GM06990 (cell line): ENCODE data around the gene PIGR.
A peak's percentile ranks its signal among the peaks of the same experiment; 100 is the strongest.

Experiments used
- DNase-seq: peaks from one replicate; pipeline ENCODE4 v3.0.0-alpha.2; 2011; ENCODE audit not compliant: insufficient read length; ENCODE audit errors: extremely low read depth
- H3K27me3 ChIP-seq: replicated peaks from 2 replicates; pipeline ENCODE4 v1.6.0; 2011; ENCODE audit warnings: low read length; ENCODE audit not compliant: control insufficient read depth, insufficient read depth
- H3K36me3 ChIP-seq: 2 replicates; pipeline ENCODE4 v1.5.1; 2011; ENCODE audit warnings: low read length; ENCODE audit not compliant: control insufficient read depth, insufficient read depth
- H3K4me3 ChIP-seq: replicated peaks from 2 replicates; pipeline ENCODE4 v1.5.1; 2011; ENCODE audit warnings: low read depth, mild to moderate bottlenecking, control low read depth, low read length
- TF ChIP-seq, protein P1 (sequence below): IDR thresholded peaks from 2 replicates; pipeline ENCODE4 v1.5.1; 2011; ENCODE audit warnings: low read length, control low read depth, mild to moderate bottlenecking, inconsistent platforms; ENCODE audit not compliant: insufficient read depth, poor library complexity, severe bottlenecking

The PIGR gene

DNA sequence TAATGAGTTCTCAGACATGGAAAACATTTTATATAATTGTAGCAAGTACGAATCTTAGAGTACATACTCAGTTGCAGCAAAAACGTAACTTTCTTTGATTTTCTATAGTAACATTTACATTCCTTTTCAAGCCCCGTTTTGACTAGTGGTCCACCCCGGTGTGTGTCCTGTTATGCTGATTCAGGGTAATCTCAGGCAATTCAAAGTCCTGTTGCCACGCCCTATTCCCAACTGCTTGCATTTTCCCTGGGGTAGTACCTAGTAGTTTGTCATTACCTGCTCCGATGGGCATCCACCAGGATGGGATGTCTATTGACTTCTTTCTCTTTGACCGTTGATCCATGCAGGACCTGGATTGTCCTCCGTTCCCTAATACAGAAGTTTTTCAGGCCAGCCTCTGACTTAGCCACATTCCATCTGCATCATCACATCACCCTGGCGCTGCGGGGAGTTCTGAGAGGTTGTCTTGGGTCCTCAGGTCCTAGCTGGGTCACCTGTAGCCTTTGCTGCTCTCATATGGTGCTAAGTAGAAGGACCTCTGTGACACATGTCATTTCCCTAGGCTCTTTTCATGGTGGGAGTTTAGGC, 39.0 kb upstream of the PIGR start:
- Histone ChIP-seq H3K36me3 (no peaks in the 10 kb centered on the region), H3K27me3 (peaks cover 1% of the 10 kb centered on the region), H3K4me3 (no peak overlapping the region)
- TF ChIP-seq, protein P1, sequence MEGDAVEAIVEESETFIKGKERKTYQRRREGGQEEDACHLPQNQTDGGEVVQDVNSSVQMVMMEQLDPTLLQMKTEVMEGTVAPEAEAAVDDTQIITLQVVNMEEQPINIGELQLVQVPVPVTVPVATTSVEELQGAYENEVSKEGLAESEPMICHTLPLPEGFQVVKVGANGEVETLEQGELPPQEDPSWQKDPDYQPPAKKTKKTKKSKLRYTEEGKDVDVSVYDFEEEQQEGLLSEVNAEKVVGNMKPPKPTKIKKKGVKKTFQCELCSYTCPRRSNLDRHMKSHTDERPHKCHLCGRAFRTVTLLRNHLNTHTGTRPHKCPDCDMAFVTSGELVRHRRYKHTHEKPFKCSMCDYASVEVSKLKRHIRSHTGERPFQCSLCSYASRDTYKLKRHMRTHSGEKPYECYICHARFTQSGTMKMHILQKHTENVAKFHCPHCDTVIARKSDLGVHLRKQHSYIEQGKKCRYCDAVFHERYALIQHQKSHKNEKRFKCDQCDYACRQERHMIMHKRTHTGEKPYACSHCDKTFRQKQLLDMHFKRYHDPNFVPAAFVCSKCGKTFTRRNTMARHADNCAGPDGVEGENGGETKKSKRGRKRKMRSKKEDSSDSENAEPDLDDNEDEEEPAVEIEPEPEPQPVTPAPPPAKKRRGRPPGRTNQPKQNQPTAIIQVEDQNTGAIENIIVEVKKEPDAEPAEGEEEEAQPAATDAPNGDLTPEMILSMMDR: no peak
- no peak for DNase-seq

DNA sequence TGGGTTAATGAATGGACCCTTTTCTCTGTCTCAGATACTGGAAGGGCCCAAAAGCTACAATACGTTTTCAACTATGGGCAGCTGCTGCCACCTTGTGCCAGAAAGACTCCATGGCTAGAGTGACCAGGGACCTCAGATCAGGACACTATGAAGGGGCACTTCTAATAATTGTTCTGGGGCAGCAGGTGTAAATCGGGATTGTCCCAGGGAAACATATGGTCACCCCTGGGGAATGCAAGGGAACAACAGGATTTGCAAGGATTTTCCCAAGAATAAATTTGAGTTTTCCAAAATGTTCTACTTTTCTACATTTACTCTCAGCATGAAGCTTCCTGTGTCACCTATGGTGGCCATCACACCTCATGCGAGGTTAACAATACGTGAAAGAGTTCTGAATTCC, 36.0 kb upstream of the PIGR start:
- no peak for DNase-seq
- TF ChIP-seq, protein P1: peak; percentile 90
- Histone ChIP-seq H3K27me3 (peaks cover 1% of the 10 kb centered on the region; the same call in 1 of the 2 replicates), H3K4me3 (no peak overlapping the region), H3K36me3 (no peaks in the 10 kb centered on the region)

DNA sequence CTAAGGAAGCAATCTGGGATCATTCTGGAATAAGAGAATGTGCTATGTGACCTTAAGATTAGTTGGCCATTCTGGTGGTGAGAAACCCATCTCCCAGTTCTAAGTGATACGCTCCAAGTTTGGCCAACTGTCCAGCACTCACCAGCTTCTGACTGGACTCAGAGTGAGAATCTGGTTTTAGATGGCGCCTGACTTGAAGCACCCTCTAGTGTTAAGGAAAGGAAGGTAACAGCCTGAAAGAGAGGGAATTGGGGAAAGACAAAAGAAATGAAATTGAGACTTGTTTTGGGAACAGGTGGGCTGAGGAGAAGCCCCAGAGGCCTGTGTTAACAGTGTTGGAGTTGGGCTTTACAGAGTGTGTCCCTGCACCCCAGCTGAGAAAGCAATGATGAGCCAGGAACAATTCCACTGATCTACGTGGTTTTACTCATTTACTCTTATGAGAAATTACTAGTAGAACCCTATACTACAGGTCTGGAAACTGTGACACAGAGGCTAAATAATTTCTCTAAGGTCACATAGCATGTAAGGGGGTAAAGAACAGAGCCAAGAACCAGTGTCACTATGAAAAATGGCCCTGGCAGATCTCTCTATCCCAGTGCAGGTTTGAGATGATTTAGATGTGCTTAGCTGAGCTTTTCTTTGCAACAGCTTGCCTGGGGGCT, 33.2 kb upstream of the PIGR start:
- no peaks in the 10 kb centered on the region; the same call in 1 of the 2 replicates for H3K27me3 ChIP-seq
- DNase-seq: no peak

DNA sequence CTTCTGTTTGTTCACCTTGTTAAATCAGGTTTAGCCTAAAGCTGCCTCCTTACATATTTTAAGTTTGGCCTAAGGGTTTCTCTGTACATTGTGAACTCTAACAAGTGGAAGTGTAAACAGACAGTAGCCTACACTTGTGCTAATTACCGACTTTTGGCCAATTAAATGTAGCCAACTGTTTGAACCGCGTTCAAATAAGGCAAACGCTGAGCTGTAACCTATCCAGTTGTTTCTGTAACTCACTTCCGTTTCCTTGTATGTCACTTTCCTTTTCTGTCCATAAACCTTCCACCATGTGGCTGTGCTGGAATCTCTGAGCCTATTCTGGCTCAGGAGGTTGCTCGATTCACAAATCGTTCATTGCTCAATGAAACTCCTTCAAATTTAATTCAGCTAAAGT, 32.0 kb upstream of the PIGR start:
- TF ChIP-seq, protein P1: no peak
- Histone ChIP-seq H3K27me3 (no peaks in the 10 kb centered on the region), H3K36me3 (no peaks in the 10 kb centered on the region), H3K4me3 (no peak overlapping the region)
- DNase-seq: no peak

More for the DNA sequence above, 33.2 kb upstream of the PIGR start:
- Histone ChIP-seq H3K36me3 (no peaks in the 10 kb centered on the region), H3K4me3 (no peak overlapping the region)
- TF ChIP-seq, protein P1: peak; percentile 71

DNA sequence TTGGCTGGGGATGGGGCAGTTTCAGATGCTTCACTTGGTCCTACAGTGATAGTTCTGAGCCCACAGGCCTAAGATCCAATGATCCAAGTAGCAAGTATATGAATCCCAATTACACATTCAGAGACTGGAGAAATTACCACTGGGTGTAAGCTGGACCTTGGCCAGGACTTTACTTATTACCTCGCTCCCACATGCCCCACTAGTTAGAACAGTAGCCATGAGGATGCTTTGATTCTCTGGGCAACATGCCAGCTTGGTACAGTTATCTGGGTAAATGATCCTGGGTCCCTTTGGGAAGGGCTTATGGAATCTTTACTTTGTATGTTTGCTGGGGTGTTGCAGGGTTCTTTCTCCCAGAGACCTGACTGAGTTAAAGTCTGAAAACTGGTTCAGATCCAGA, 29.0 kb upstream of the PIGR start:
- DNase-seq: no peak
- no peaks in the 10 kb centered on the region for H3K36me3 ChIP-seq
- no peaks in the 10 kb centered on the region for H3K27me3 ChIP-seq
- H3K4me3 ChIP-seq: no peak overlapping the region
- TF ChIP-seq, protein P1: no peak

DNA sequence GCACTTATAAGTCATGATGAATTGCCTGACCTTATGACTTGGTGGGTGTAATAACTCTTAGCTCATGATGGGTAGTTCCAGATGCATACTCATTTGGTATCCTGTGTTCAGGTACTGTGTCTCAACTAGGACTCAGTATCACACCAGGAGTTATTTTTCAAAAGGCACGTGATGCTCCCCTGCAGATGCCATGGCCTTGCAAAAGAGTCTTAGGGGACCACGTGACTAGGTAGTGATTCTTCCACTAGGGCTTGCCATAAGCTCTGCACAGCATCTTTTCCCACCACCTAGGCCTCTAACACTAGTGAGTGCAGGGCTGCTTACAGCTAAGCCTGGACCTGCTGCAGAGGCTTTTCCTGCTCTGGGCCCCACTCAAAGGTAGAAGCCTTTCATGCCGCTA, 27.9 kb upstream of the PIGR start:
- no peak overlapping the region for H3K4me3 ChIP-seq
- no peaks in the 10 kb centered on the region for H3K36me3 ChIP-seq
- H3K27me3 ChIP-seq: no peaks in the 10 kb centered on the region
- no peak for DNase-seq
- TF ChIP-seq, protein P1: no peak
